HG03095 (cell line): ENCODE results near the gene GPANK1.

Experiments
- ATAC-seq: cut with Tn5 transposase; IDR thresholded peaks from one replicate; pipeline ENCODE4 v1.9.1; 2021; ENCODE audit warnings: moderate library complexity; ENCODE audit not compliant: unreplicated experiment

Gene GPANK1

DNA sequence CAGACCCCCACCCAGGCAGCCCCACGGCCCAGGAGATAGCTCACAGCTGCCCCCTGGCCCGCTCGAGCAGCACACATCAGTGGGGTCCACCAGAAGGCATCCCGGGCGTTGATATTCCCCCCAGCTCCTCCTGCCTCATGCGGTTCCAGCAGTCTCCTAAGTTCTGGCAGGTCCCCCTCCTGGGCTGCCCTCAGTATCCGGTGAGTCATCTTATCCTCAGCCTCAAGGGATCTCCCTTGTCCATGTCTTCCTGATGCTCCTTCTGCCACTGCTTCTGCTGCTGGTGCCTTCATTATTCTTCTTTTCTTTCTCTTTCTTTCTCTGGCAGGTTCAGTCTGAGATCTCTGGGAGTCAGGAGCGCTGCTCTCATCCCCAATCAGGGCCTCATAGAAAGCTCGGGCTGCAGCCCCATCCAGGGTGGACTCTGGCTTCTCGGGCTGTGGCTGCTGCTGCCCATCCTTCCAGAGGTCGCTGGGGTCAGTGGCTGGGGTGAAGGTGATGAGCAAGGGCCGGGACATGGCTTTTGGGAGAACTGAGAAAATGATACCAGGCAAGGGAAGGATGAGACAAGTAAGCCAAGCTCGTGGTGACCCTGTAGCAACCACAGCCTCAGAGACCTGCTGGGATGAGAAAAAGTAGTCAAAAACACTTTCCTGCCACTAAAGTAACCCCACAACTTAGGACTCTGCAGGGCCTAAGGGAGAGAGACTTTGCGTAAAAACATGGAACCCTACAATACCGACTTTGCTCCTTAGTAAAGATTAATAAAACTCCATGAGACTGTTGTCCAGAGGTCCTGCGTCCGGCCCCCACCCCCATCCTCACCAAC, 622 bp downstream of the GPANK1 start:
- no peak for ATAC-seq

- ATAC-seq: no peak
These were observed 1.5 kb downstream of the GPANK1 start for GRCh38 chr6:31663126-31663960.

GRCh38 chr6:31662124-31662723, 2.6 kb downstream of the GPANK1 start:
- no peak for ATAC-seq

GRCh38 chr6:31661262-31662123, 3.3 kb downstream of the GPANK1 start:
- ATAC-seq: no peak

- ATAC-seq: peak; percentile 45
These were observed 4.2 kb downstream of the GPANK1 start, which contains the start of gene C6orf47 for GRCh38 chr6:31660381-31661261. Gene C6orf47 (minus strand): TSS chr6:31660778. CDS start chr6:31659947, 831 bp downstream.

GRCh38 chr6:31659649-31660380, 5.0 kb downstream of the GPANK1 start:
- ATAC-seq: no peak

DNA sequence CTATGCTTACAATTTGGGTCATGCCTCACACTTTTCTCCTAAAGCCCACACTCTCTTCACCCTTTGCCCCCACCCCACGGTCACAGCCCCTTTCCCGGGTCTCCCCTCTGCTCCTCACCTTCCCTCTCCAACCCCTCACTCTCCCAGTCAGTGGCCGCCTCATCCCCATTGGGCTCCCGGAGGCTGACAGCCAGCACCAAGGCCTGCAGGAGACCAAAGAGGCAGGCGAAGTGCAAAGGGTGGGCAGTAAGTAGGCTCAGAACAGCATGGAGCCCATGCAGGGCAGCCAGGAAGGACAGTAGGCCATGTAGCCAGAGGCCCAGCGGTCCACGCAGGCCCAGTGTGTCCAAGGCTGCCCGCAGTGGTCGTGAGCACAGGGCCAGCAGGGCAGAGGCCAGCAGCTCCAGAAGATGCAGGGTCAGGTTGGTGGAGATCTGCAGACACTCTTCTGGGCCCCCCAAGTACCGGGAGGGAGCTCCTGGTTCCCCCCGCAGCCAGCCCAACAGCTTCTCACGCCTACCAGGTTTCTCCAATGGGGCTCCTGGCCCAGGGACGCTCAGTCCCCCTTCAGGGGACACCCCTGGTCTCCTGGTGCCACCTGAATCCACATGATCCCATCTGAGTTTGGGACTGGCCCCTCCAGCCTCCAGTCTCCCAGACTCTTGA, 5.7 kb downstream of the GPANK1 start:
- no peak for ATAC-seq

DNA sequence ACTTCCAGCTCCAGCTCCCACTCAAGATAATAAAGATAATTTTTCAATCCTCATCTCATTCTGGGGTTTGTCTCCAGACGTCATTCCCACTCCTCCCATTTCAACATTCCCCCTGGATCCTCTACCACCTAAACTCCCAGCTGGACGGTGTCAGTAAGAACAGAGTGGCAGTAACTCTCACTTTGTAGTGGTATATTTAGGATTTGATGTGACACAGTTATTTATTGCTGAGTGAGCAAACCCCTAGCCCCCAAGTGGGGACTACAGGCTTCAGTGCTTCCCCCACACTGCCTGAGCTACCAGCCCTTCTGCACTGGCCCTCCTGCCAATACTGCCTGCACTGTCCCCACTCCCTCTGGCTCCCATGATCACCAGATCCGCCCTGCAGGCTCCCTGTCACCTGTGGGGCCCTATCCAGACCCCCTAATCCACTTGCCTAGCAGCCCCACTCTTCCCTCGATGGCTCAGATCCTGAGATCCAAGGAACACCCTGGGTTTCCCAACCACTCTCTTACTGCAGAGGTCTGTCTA, 6.6 kb downstream of the GPANK1 start:
- no peak for ATAC-seq

- ATAC-seq: no peak
These were observed 7.2 kb downstream of the GPANK1 start for GRCh38 chr6:31657406-31658157.

DNA sequence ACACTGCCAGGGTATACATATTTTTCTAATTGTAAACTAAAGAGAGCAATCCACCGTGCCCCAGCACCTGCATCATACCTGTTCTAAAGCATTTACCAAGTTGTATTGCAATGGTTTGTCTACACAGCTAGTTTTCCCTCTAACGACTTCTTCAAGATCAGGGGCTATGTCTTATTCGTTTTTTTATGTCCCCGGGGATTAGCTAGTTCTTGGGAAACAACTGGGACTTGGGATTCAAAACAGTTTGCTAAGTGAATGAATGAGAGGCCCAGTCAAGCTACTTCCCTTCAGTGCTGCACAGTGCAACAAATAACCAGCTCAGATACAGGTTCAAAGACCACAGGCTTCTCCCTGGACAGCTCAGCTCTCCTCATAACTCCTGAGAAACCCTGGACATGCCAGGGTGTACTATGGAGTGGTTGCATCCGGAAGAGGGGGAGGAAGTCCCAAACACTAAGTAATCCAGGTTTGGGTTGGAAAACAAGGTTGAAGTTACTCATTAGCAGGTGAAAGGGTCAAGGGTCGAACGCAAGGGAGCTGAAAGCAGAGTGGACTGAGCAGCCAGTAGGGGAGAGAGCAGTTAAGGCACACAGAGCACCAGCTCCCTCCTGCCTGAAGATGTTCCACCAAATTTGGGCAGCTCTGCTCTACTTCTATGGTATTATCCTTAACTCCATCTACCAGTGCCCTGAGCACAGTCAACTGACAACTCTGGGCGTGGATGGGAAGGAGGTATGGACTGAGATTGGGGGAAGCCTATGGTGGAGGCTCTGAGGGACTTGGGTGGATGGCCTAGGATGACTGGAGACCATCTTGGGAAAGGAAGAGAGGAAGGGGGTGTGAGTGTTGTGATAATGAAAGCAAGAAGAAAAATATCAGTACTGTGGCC, 9.2 kb downstream of the GPANK1 start, which contains the start of gene APOM:
Gene APOM (plus strand): TSS at position 546 of the 889 bp plus-strand sequence. CDS start 73 bp downstream, at position 619.
- no peak for ATAC-seq

GRCh38 chr6:31654574-31655348, 10.0 kb downstream of the GPANK1 start:
- ATAC-seq: no peak

DNA sequence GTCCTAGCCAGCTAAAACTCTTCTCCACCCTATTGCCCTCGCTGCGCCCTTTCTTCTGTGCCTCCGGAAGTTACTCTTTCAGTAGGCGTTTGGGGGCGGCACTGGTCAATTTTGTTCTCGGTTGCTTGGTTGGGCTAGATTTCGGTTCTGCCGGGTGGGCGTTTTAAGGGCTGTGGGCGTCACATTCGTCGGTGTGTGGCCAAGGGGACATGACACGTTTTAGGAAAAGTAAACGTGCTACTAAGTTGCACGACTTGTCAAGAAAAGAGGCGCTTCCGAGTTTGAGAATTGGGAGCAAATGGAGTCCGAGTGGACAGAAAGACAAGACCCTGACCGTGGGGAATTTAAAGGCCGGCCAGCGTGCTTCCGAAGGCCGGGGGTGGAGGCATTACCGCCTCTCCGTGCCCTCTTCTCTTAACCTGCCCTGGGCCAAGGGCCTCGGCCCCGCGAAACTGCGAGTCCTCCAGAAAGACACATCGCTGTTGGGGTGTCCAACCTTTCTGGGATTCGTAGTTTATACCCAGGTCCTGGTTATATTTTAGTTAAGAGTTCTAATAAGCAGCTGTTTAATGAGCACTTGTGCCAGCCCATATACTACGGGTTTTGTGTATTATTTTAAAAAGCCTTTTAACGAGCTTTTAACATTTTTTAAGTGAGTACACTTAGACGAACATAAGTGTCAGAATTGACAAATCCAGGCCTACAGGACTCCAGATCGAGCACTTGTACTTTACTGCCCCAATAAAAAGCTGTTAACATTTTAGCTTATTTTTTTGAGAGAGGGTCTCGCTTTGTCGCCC, 11.7 kb downstream of the GPANK1 start:
- peak; percentile 47 for ATAC-seq

DNA sequence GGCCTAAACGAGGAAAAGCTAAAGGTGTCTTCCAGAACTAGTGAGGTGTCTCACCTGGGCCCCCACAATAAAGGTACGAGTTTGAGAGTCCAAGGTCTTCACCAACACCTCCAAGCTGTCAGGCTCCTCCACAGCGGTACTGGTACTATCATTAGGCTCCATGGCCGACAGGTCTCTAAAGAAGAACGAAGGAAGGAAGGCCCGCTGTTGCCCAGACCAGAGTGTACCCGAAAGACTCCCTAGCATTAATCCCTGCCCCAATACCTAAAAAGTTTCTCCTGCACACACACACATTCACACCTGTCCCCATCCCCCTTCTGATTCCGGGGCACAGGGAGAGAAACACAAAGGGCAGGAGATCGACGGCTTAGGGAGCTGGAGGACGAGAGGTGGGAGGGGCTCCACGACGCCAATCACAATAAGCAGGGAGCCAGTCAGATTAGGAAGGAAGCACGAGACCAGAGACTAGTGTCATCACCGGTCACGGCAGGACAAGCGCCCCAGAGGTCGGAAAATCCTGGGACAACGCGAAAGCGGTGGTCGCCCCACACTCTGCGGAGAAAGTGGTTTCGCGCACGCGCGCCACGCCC, 13.1 kb downstream of the GPANK1 start:
- peak; percentile 21 for ATAC-seq

- ATAC-seq: no peak
These were observed 19.5 kb downstream of the GPANK1 start for GRCh38 chr6:31645325-31645724.
